Small intestine (tissue), 7 donors: ENCODE results near the gene TYMS. TPM values are rescaled to one million over a fixed set of nuclear protein-coding genes. Genes with fewer than 3 reads are reported as not detected.

Experiments used
- DNase-seq, 2 donors: peaks; one replicate each; pipeline versions ENCODE4 v3.0.0 to v3.0.0-alpha.2; 2013
- FAIRE-seq: peaks from 2 replicates; lab custom pipeline; 2012; peaks lifted over from hg19 to GRCh38; lab: Jason Lieb, UNC
- H3K27ac ChIP-seq, 3 donors: one replicate each; pipeline ENCODE4 v1.5.1; 2013; ENCODE audit warnings: low read length in 2 of 3, mild to moderate bottlenecking in 2 of 3, control low read depth in 1 of 3, inconsistent platforms in 1 of 3, low read depth in 1 of 3, moderate library complexity in 1 of 3
- H3K27me3 ChIP-seq, 3 donors: one replicate each; pipeline ENCODE4 v1.6.1; 2013; ENCODE audit warnings: low read length in 3 of 3, inconsistent platforms in 1 of 3; ENCODE audit not compliant: control insufficient read depth in 3 of 3, insufficient read depth in 3 of 3
- H3K36me3 ChIP-seq, 3 donors: one replicate each; pipeline ENCODE4 v1.6.1; 2013; ENCODE audit warnings: low read length in 3 of 3, inconsistent platforms in 1 of 3, low read depth in 1 of 3, mild to moderate bottlenecking in 1 of 3, moderate library complexity in 1 of 3; ENCODE audit not compliant: control insufficient read depth in 3 of 3, insufficient read depth in 2 of 3
- H3K4me1 ChIP-seq, 3 donors: one replicate each; pipeline ENCODE4 v1.6.1; 2013; ENCODE audit warnings: low read length in 2 of 3, inconsistent platforms in 1 of 3, low read depth in 1 of 3, mild to moderate bottlenecking in 1 of 3, moderate library complexity in 1 of 3; ENCODE audit not compliant: control insufficient read depth in 3 of 3, insufficient read depth in 2 of 3
- H3K4me3 ChIP-seq, 3 donors: one replicate each; pipeline ENCODE4 v1.5.1; 2013; ENCODE audit warnings: low read length in 3 of 3, control low read depth in 1 of 3, inconsistent platforms in 1 of 3, low read depth in 1 of 3, mild to moderate bottlenecking in 1 of 3, moderate library complexity in 1 of 3
- H3K9me3 ChIP-seq, 2 donors: one replicate each; pipeline ENCODE4 v1.6.1; 2013; ENCODE audit warnings: low read depth in 1 of 2, low read length in 1 of 2; ENCODE audit not compliant: control insufficient read depth in 2 of 2, insufficient read depth in 1 of 2
- WGBS, 3 donors: extraction: QIAGEN DNeasy Blood & Tissue Kit; methylation state at CpG; one replicate each; pipeline ENCODE4 v1.1.7; 2013; 5-methylcytosine and 5-hydroxymethylcytosine counted together
- polyA plus RNA-seq, 4 donors: library from polyadenylated mRNA; stranded (reverse) in 3 of 4; unstranded in 1 of 4; fragments of 200-250 nt in 3 of 4; fragments of 120-200 nt in 1 of 4; gene quantifications; one replicate each; pipeline versions ENCODE4 v1.2.1 to v1.2.3, GENCODE V29; 2013
- donor health status: healthy with polysubstance abuse.
- donor health status: control.
- donor health status: control.
- donor health status: Bipolar disorder and iron deficiency.
- donor health status: healthy.

The TYMS gene
- polyA plus RNA-seq, 4 donors: 6.2 to 74.6 (median 31.4) TPM

- FAIRE-seq (no peak), DNase-seq (no peak)
- no peak overlapping the region for H3K4me3 ChIP-seq
- H3K27ac ChIP-seq: no peak overlapping the region
- 92 to 98% (median 96%) methylated on average over 7 of the region's 7 CpGs for WGBS, 3 donors
- peaks cover 0 to 27% (median 0%) of the 10 kb centered on the region in 3 donors for H3K4me1 ChIP-seq
- no peaks in the 10 kb centered on the region for H3K27me3 ChIP-seq
- H3K36me3 ChIP-seq: peaks cover 12 to 60% (median 19%) of the 10 kb centered on the region in 3 donors
- no peaks in the 10 kb centered on the region for H3K9me3 ChIP-seq
Observed at GRCh38 chr18:675307-675706, 17.9 kb downstream of the TYMS start.

DNA sequence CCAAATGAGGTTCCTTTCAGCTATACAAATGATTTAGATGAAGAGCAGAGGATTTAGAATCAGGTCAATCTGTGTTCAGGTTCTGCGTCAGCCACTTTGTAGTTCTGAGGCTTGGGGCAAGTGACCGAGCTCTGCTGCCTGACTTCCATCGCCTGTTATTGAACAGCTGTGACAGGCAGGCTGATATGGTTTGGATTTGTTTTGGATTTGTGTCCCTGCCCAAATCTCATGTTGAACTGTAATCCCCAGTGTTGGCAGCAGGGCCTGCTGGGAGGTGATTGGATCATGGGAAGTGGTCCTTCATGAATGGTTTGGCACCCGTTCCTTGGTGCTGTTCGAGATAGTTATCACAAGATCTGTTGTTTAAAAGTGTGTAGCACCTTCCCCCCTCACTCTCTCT is 18.6 kb downstream of the TYMS start:
- no peak for FAIRE-seq
- Histone ChIP-seq H3K36me3 (peaks cover 12 to 62% (median 19%) of the 10 kb centered on the region in 3 donors), H3K4me1 (peaks cover 0 to 30% (median 0%) of the 10 kb centered on the region in 3 donors), H3K27me3 (no peaks in the 10 kb centered on the region), H3K4me3 (no peak overlapping the region), H3K27ac (no peak overlapping the region), H3K9me3 (no peaks in the 10 kb centered on the region)
- DNase-seq: no peak
- 81 to 85% (median 81%) methylated on average over 5 of the region's 5 CpGs for WGBS, 3 donors

DNA sequence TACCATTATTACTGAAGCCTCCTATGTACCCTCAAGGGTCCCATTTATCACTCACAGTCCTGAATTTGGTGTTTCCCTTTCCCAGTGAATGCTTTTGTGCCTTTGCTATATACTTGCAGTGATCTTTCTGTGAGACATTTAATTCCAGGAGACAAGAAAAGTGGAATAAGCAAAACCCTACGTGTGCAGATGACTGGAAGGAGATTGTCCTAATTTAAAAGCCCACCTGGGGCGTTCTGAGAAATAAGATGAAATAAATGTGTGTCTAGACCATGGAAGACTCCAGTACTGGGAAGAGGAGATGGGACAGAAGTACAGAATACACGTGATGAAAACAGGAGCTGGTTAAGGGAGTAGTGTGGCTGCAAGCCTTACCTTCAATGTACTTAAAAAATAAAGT is 19.3 kb downstream of the TYMS start:
- no peak for FAIRE-seq
- no peak for DNase-seq
- 88 to 90% (median 89%) methylated on average over 3 of the region's 3 CpGs for WGBS, 3 donors
- Histone ChIP-seq H3K36me3 (peaks cover 12 to 65% (median 16%) of the 10 kb centered on the region in 3 donors), H3K27me3 (no peaks in the 10 kb centered on the region), H3K27ac (no peak overlapping the region), H3K4me1 (peaks cover 0 to 35% (median 0%) of the 10 kb centered on the region in 3 donors), H3K9me3 (no peaks in the 10 kb centered on the region), H3K4me3 (no peak overlapping the region)

DNA sequence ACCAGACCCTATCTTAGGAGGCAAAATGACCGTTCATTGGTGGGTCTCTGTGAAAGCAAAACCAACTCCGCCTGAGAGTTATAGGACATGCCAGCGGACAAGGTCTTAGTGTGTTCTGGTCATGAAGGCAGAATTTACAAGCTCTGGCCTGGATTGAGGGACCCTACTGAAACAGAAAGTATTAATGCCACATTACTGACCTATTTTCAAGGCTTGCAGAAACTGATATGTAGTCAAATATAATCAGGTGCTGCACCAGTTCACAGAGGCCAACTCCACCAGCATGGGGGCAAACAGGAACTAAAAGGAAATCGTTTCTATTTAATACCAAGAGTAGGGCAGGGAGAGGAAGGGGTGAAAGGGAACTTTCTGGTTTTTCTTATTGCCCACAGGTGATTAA is 19.7 kb downstream of the TYMS start:
- peaks cover 12 to 67% (median 17%) of the 10 kb centered on the region in 3 donors for H3K36me3 ChIP-seq
- no peaks in the 10 kb centered on the region for H3K9me3 ChIP-seq
- FAIRE-seq (no peak), DNase-seq (no peak)
- H3K27ac ChIP-seq: peak overlapping the region in 1 of 3 donors; percentile 3
- no peaks in the 10 kb centered on the region for H3K27me3 ChIP-seq
- no peak overlapping the region for H3K4me3 ChIP-seq
- peaks cover 0 to 38% (median 0%) of the 10 kb centered on the region in 3 donors for H3K4me1 ChIP-seq
- 54 to 78% (median 54%) methylated on average over 4 of the region's 4 CpGs for WGBS, 3 donors

DNA sequence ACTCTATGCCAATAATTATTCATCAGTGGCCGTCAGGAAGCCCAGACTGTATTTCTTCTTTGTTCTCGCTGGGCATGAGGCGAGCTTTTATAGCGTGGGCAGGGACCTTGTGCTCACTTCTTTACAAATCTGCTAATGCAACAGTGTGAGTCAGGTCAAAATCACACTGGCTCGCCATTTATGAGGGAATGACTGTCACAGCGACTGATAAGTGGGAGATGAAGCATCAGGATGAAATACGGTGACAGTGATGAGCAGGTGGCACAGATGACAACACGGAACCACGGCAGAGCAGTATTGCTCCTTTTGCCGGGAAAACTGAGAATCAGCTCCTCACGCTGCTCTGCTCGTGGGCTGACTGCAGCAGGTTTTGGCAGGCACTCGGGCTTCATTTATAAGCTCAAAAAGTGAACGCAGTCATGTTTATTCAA is 20.5 kb downstream of the TYMS start:
- H3K27ac ChIP-seq: peak overlapping the region in 1 of 3 donors; percentile 3
- no peaks in the 10 kb centered on the region for H3K27me3 ChIP-seq
- 83 to 85% (median 84%) methylated on average over 14 of the region's 14 CpGs for WGBS, 3 donors
- H3K4me1 ChIP-seq: peaks cover 0 to 40% (median 0%) of the 10 kb centered on the region in 3 donors
- no peaks in the 10 kb centered on the region for H3K9me3 ChIP-seq
- no peak overlapping the region for H3K4me3 ChIP-seq
- DNase-seq: peak in 1 of 2 donors; percentile 42
- FAIRE-seq: no peak
- peaks cover 4 to 69% (median 12%) of the 10 kb centered on the region in 3 donors for H3K36me3 ChIP-seq

DNA sequence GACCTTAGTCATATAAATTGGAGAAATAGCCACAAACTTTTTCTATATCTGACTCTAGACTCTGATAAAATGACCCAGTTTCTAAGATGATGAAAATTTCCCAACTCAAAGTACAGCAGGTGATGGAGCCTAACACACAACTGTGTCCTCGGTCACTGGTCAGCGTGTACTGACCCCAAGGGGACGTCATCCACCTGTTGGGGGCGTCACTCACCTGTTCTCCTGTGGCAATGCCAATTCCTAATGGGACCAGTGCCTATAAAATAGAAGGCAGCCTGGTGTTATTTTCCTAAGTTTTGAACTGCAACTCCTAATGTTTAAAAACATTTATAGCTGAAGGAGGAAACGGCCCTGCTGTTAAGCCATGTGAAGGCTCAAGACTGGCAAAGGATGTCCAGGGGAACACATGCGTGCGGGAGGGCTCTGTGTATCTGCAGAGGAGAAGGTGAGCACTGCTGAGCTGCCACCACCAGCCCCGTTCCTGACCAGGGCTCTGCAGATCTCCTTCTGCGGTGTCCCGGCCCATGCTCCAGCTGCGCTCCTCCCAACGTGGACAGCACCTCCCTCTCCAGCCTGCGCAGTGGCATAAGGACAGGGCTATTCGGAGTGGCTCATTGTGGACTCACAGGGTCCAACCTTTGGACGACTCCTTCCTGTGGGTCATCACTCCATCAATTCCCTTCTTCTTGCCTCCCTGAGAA is 21.2 kb downstream of the TYMS start:
- WGBS, 3 donors: 92 to 93% (median 92%) methylated on average over 14 to 15 of the region's 15 CpGs
- Histone ChIP-seq H3K4me1 (peaks cover 0 to 46% (median 0%) of the 10 kb centered on the region in 3 donors), H3K9me3 (no peaks in the 10 kb centered on the region), H3K27me3 (no peaks in the 10 kb centered on the region), H3K4me3 (no peak overlapping the region), H3K36me3 (peaks cover 4 to 76% (median 12%) of the 10 kb centered on the region in 3 donors), H3K27ac (no peak overlapping the region)
- no peak for FAIRE-seq
- DNase-seq: no peak

- FAIRE-seq: no peak
- WGBS, 3 donors: 30 to 66% (median 43%) methylated on average over 4 of the region's 4 CpGs
- H3K9me3 ChIP-seq: no peaks in the 10 kb centered on the region
- H3K4me1 ChIP-seq: peaks cover 0 to 53% (median 0%) of the 10 kb centered on the region in 3 donors
- no peak overlapping the region for H3K4me3 ChIP-seq
- DNase-seq: peak; percentile 68 to 84
- no peaks in the 10 kb centered on the region for H3K27me3 ChIP-seq
- H3K36me3 ChIP-seq: peaks cover 4 to 78% (median 12%) of the 10 kb centered on the region in 3 donors
- H3K27ac ChIP-seq: peak overlapping the region in 1 of 3 donors; percentile 79
Observed at GRCh38 chr18:679516-679915, 22.1 kb downstream of the TYMS start.

- H3K4me1 ChIP-seq: peaks cover 0 to 61% (median 0%) of the 10 kb centered on the region in 3 donors
Observed at GRCh38 chr18:680392-680791, 22.9 kb downstream of the TYMS start.

More at GRCh38 chr18:680392-680791, 22.9 kb downstream of the TYMS start:
- 96 to 99% (median 98%) methylated on average over 4 of the region's 4 CpGs for WGBS, 3 donors
- peaks cover 4 to 78% (median 8%) of the 10 kb centered on the region in 3 donors for H3K36me3 ChIP-seq
- no peaks in the 10 kb centered on the region for H3K9me3 ChIP-seq
- DNase-seq (no peak), FAIRE-seq (no peak)
- H3K4me3 ChIP-seq: no peak overlapping the region
- no peaks in the 10 kb centered on the region for H3K27me3 ChIP-seq
- H3K27ac ChIP-seq: peak overlapping the region in 1 of 3 donors; percentile 79
